Gastrocnemius medialis (tissue), 4 donors: Measurements from ENCODE around the gene ERO1B. TPM values are rescaled to one million over a fixed set of nuclear protein-coding genes. Genes with fewer than 3 reads are reported as not detected.

ENCODE experiments used
- ATAC-seq, 2 donors: fragments of 150-250 bp; one replicate each; pipeline ENCODE4 v1.9.1; 2016
- DNase-seq, 2 donors: peaks; one replicate each; pipeline ENCODE4 v3.0.0-alpha.2; 2019
- H3K27ac ChIP-seq, 4 donors: fragments of 200-600 bp; sonication (generic); 1 replicate in 1 of 4; 2 replicates in 3 of 4; pipeline ENCODE4 v1.5.1; 2016 to 2018; ENCODE audit warnings: mild to moderate bottlenecking in 2 of 4, moderate library complexity in 1 of 4
- H3K27me3 ChIP-seq, 3 donors: fragments of 200-600 bp; sonication (generic) in 2 of 3; 1 replicate in 1 of 3; 2 replicates in 2 of 3; pipeline versions ENCODE4 v1.5.1 to v1.6.0; 2016 to 2019; ENCODE audit warnings: mild to moderate bottlenecking in 1 of 3, moderate library complexity in 1 of 3
- H3K36me3 ChIP-seq, 2 donors: fragments of 200-600 bp; sonication (generic) in 1 of 2; one replicate each; pipeline ENCODE4 v1.5.1; 2017 to 2018
- H3K4me1 ChIP-seq, 2 donors: fragments of 200-600 bp; sonication (generic) in 1 of 2; one replicate each; pipeline ENCODE4 v1.5.1; 2016 to 2017; ENCODE audit warnings: mild to moderate bottlenecking in 2 of 2
- H3K4me3 ChIP-seq, 4 donors: fragments of 200-600 bp; sonication (generic) in 3 of 4; 1 replicate in 1 of 4; 2 replicates in 3 of 4; pipeline ENCODE4 v1.5.1; 2016 to 2019; ENCODE audit warnings: mild to moderate bottlenecking in 2 of 4
- H3K9me3 ChIP-seq, 3 donors: fragments of 200-600 bp; sonication (generic) in 2 of 3; 1 replicate in 1 of 3; 2 replicates in 2 of 3; pipeline ENCODE4 v1.5.1; 2016 to 2019
- CTCF ChIP-seq, 5 experiments: fragments of 450-650 bp in 3 of 5; fragments of 200-600 bp in 2 of 5; sonication (generic) in 2 of 5; IDR thresholded peaks in 4 of 5; conservative IDR thresholded peaks in 1 of 5; 1 replicate in 4 of 5; 2 replicates in 1 of 5; pipeline ENCODE4 v1.5.1; 2016 to 2019; ENCODE audit warnings: antibody characterized with exemption in 5 of 5, mild to moderate bottlenecking in 3 of 5, moderate library complexity in 3 of 5
- POLR2A ChIP-seq, 2 donors: fragments of 450-650 bp; IDR thresholded peaks; one replicate each; pipeline ENCODE4 v1.6.1; 2017; ENCODE audit warnings: antibody characterized with exemption in 2 of 2, mild to moderate bottlenecking in 2 of 2, moderate library complexity in 2 of 2
- in situ Hi-C, 4 donors: fragments of 200-750 bp; cut with MboI; loops; one replicate each; pipeline versions ENCODE4 v1.15.0 to v1.8.0; 2017; ENCODE audit warnings: low sequenced_read_pairs in 4 of 4
- intact Hi-C: fragments of 100-400 bp; cut with DNase I; formaldehyde crosslinking; loops from one replicate; pipeline ENCODE4 v1.15.1; 2023; ENCODE audit warnings: low total_unique reads
- total RNA-seq, 4 donors: library from RNA; depleted of rRNA; stranded (reverse); fragments of >200 nt; gene quantifications; one replicate each; pipeline versions ENCODE4 v1.1.0 to v1.2.3, GENCODE V29; 2016

Gene ERO1B
- total RNA-seq, 4 donors from 2014 or later = 3.6 to 10.2 (median 5.8) TPM

GRCh38 chr1:236292425-236292824 lies 10.7 kb upstream of the ERO1B start:
- no peak for DNase-seq
- no peak overlapping the region for H3K4me3 ChIP-seq
- TF ChIP-seq POLR2A (IDR thresholded peaks at IDR 0.05) (no peak), CTCF (IDR thresholded peaks at IDR 0.05 in 4 of 5, conservative IDR thresholded peaks at IDR 0.05 in 1 of 5) (no peak)
- H3K36me3 ChIP-seq = no peaks in the 10 kb centered on the region
- no peaks in the 10 kb centered on the region for H3K4me1 ChIP-seq
- peaks cover 4 to 5% (median 5%) of the 10 kb centered on the region in 3 donors for H3K27me3 ChIP-seq
- in situ Hi-C loops = loop anchor here in 1 of 4 donors (25.0 kb wide), 1 partner anchor 495 kb away; the partner anchor contains the start of gene MTR
- no peaks in the 10 kb centered on the region for H3K9me3 ChIP-seq
- ATAC-seq = no peak
- H3K27ac ChIP-seq = no peak overlapping the region
- intact Hi-C loops = no loop called here

DNA sequence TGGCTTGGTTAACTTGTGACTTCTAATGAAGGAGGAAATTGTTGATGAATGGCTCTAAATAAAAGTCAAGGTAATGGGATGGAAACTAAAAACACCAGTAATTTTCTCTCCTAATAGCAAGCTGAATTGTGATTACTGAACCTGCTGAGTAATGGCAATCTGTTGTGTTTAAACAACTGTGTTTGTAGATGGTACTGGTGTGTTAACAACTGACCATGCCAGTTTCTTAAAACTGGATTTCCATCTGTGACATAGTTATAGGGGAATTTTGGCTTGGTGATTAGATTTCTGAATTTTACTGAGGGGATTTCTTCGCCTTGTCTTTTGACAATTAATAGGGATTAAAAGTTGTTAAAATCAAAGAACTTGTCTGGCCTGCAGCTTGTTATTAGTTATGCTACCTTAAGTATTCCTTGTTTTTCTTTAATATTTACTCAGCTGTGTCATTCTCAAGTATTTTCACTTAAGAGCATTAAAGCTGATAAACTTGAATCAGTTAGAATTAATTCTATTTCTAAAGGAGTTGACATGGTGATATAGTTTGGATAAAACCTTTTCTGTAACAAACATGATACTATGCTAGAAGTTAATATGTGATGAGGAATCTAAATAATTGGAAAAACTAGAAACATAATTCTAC lies 7.9 kb upstream of the ERO1B start:
- no peak overlapping the region for H3K27ac ChIP-seq
- peaks cover 6 to 14% (median 12%) of the 10 kb centered on the region in 3 donors for H3K27me3 ChIP-seq
- H3K36me3 ChIP-seq = no peaks in the 10 kb centered on the region
- in situ Hi-C loops = loop anchor here in 2 of 4 donors (10.0 to 25.0 kb wide), 2 partner anchors 498 to 505 kb away; partner anchors contain the start of gene MTR (in 2 of the 2)
- ATAC-seq = no peak
- H3K4me3 ChIP-seq = no peak overlapping the region
- no peak for DNase-seq
- TF ChIP-seq CTCF (IDR thresholded peaks at IDR 0.05 in 4 of 5, conservative IDR thresholded peaks at IDR 0.05 in 1 of 5) (no peak), POLR2A (IDR thresholded peaks at IDR 0.05) (no peak)
- intact Hi-C loops = loop anchor here (10.0 kb wide), 2 partner anchors 425 to 505 kb away; partner anchors contain the start of genes LYST and MTR
- H3K9me3 ChIP-seq = no peaks in the 10 kb centered on the region
- H3K4me1 ChIP-seq = no peaks in the 10 kb centered on the region

- Histone ChIP-seq H3K9me3 (no peaks in the 10 kb centered on the region), H3K4me1 (no peaks in the 10 kb centered on the region), H3K27me3 (peaks cover 6 to 14% (median 12%) of the 10 kb centered on the region in 3 donors), H3K36me3 (no peaks in the 10 kb centered on the region), H3K27ac (no peak overlapping the region), H3K4me3 (no peak overlapping the region)
- no peak for ATAC-seq
- intact Hi-C loops (loop anchor here (10.0 kb wide), 2 partner anchors 424 to 506 kb away; partner anchors contain the start of genes LYST and MTR), in situ Hi-C loops (loop anchor here in 2 of 4 donors (10.0 to 25.0 kb wide), 2 partner anchors 499 to 506 kb away; partner anchors contain the start of gene MTR (in 2 of the 2))
- no peak for DNase-seq
- no peak for TF ChIP-seq POLR2A (IDR thresholded peaks at IDR 0.05)
- no peak for TF ChIP-seq CTCF (IDR thresholded peaks at IDR 0.05 in 4 of 5, conservative IDR thresholded peaks at IDR 0.05 in 1 of 5)
These were observed 6.8 kb upstream of the ERO1B start for GRCh38 chr1:236288620-236288976.

DNA sequence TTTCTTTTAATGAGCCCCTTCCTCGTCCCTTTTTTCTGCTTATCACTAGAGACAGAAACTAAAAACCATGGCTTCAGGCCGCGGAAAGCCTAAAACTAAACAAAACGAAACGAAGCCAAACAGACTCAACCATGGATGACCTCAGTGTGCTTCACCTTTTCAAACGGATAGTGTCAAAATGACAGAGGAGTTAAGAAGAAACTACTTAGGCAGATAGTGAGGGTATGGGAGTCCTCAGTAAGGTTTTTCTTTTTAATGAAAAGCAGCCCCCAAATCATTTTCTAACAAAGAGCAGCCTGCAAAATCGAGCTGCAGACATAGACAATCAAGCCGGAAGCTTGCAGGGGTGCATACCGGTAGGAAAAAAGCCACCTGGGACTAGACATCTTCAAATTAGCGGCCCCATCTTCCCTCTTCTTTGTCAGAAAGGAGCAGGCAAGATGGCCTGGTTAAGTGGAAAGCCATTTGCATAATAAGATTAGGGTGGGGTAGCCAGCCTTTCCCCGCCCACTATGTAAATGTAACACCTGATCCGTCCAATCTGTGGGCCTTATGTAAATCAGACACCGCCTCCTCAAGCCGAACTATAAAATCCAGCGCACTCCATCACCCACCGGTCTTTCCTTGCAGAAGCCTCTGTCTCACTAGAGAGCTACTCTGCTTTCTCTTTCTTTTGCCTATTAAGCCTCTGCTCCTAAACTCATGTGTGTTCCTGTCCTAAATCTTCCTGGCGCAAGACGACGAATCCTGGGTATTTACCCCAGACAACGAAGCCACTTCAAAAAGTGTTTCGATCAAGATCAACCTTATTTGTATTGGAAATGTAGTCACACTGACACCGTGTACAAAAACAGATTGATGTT lies 6.2 kb upstream of the ERO1B start:
- in situ Hi-C loops (loop anchor here in 2 of 4 donors (10.0 to 25.0 kb wide), 2 partner anchors 499 to 507 kb away; partner anchors contain the start of gene MTR (in 2 of the 2)), intact Hi-C loops (loop anchor here (10.0 kb wide), 2 partner anchors 423 to 507 kb away; partner anchors contain the start of genes LYST and MTR)
- ATAC-seq = no peak
- no peak for DNase-seq
- Histone ChIP-seq H3K9me3 (no peaks in the 10 kb centered on the region), H3K36me3 (no peaks in the 10 kb centered on the region), H3K27me3 (peaks cover 6 to 14% (median 12%) of the 10 kb centered on the region in 3 donors), H3K27ac (no peak overlapping the region), H3K4me1 (no peaks in the 10 kb centered on the region), H3K4me3 (no peak overlapping the region)
- TF ChIP-seq CTCF (IDR thresholded peaks at IDR 0.05 in 4 of 5, conservative IDR thresholded peaks at IDR 0.05 in 1 of 5) (no peak), POLR2A (IDR thresholded peaks at IDR 0.05) (no peak)
